Dermis lymphatic vessel endothelial cell (primary cell): Measurements from ENCODE around the gene OR4E2. TPM values are rescaled to one million over a fixed set of nuclear protein-coding genes. Genes with fewer than 3 reads are reported as not detected.

Experiments used
- total RNA-seq: library from RNA; depleted of rRNA; stranded (reverse); fragments of >200 nt; gene quantifications from 2 replicates; pipeline ENCODE4 v1.2.1, GENCODE V29; 2014

The OR4E2 gene
- not detected in 2 replicates for total RNA-seq

GRCh38 chr14:21653331-21653885 is at the start of gene OR4E2:
OR4E2 (plus strand) TSS chr14:21653835; CDS start chr14:21665083, 11,248 bp downstream.

GRCh38 chr14:21634840-21635239 is 18.8 kb upstream of the OR4E2 start, which contains the start of gene OR10G2:
OR10G2 (minus strand) TSS chr14:21634940; CDS start chr14:21634842, 98 bp downstream.

GRCh38 chr14:21673718-21674117 is 20.1 kb downstream of the OR4E2 start, which contains the start of gene OR4E1:
OR4E1 (minus strand) TSS chr14:21673818; CDS start chr14:21670935, 2,883 bp downstream.

Other genes starting within 250 kb of the OR4E2 start
- gene CHD8, start 197.7 kb upstream of the OR4E2 start, total RNA-seq: 51.8 and 54.0 TPM in 2 replicates
- 25.6 and 28.4 TPM in 2 replicates for gene RAB2B, start 176.9 kb upstream of the OR4E2 start, total RNA-seq
- gene TOX4, start 176.6 kb upstream of the OR4E2 start, total RNA-seq: 20.2 and 23.8 TPM in 2 replicates
- 41.7 and 49.8 TPM in 2 replicates for gene METTL3, start 142.5 kb upstream of the OR4E2 start, total RNA-seq
- gene SALL2, start 127.5 kb upstream of the OR4E2 start, total RNA-seq: 0.34 and 0.43 TPM in 2 replicates
- not detected in 2 replicates for gene OR10G3, start 73.8 kb upstream of the OR4E2 start, total RNA-seq
- gene OR10G2, start 18.9 kb upstream of the OR4E2 start, total RNA-seq: not detected in 2 replicates
- not detected in 2 replicates for gene OR4E1, start 20.0 kb downstream of the OR4E2 start, total RNA-seq